Inflammatory macrophage treated with lipopolysaccharide for 4 hours (primary cell): ENCODE data around the gene COA8.
A peak's percentile ranks its signal among the peaks of the same experiment; 100 is the strongest.

ENCODE experiments used
- DNase-seq: peaks from one replicate; pipeline ENCODE4 v3.0.0-alpha.2; 2020

The COA8 gene

DNA sequence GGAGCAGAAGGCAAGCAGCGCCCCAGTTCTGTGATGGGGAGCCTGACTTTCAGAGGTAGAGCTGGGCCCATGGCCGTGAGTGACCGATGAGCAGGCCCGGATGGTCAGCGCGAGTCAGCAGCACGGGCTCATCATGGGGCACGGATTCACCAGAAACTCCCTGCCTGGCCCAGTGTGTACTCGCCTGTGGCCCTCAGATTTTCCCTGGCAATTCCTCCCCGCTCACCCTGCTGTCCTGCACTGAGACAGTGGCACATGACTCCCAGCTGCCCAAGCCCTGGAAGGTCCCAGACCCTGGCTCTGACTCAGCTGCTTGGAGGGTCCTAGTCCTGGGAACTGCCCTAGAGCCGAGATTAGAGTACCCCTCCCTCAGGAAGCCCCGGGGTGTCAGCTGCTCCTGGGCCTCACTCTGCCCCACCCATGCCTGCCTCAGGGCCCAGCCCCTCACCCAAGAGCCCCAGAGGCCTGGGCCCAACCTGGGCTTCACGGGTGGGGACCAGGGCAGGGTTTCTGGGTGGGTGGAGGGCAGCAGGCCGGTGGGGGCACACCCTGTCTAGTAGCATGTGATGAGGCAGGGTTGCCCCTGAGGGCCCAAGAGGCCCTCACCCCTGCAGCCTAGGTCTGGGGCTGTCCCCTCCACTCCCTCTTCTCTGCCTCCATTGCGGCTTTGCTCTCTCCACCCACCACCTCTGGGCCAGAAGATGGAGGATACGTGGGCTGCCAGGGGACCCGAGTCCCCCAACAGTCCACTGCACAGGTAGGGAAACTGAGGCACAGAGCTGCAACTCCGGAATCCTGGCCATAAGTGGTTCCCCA is 25.4 kb upstream of the COA8 start:
- DNase-seq = peak; percentile 44

DNA sequence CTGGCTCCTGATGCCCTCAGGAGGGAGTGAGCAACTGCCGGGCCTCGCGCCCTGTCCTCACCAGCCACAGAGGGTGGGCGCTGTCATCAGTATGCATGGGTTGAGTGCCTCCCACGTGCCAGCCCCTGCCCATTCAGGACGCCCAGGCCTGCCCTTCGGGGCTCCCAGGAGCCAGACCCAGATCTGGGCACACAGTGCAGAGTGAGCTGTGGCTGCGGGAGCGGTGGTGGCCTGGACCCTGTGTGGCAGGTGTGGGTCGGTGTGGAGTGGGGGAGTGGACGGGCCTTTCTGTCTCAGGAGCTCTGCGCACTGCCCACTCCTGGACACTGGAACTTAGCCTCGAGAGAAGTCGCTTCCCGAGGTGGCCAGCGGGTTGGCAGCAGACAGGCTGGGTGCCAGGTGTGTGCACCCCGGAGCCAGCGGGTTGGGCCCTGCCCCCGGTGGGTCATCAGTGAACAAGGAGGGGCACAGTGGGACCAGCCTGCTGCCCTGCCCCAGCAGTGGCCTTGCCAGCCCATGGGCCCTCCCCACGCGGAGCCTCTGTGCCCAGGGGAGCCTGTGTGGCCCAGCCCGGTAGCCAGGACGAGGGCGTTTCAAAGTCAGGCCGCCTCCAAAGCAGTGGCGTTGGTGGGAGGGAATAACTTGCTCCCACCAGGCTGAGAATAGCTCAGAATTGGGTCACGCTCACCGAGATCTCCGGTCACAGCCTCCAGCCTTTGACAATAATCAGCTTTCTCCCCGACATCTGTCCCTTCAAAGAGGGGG is 24.3 kb upstream of the COA8 start:
- no peak for DNase-seq

DNA sequence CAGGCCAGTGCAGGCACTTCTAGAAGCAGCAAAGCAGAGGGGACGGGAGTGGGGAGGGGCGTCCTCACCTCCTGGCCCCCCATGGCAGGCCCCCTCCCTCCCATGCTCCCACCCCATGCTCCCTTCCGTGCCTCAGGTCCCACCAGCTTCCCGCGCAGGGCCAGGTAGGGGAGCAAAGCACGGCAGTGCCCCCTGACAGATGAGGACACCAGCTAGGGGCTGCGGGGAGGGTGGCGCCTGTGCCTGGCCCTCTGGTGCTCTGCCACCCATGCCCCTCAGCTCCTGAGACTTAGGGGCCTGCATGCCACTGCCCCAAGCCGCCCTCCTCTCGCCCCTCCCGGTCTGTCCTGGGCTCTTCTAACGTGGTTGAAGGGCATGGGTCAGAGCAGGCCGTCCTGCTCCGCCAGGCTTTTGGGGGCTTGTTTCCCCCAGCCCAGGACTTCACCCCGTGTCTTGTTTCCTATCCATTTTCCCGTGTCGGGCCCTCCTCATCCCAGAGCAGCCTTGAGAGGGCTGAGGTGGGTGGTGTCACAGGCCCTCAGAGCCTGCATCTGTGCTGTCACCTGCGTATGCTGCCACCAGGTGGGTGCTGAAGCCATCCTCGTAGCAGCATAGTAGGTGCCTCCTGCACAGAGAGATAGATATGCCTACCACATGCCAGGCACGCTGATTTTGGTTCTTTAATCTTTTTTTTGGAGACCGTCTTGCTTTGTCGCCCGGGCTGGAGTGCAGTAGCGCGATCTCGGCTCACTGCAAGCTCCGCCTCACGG is 23.5 kb upstream of the COA8 start:
- no peak for DNase-seq

DNA sequence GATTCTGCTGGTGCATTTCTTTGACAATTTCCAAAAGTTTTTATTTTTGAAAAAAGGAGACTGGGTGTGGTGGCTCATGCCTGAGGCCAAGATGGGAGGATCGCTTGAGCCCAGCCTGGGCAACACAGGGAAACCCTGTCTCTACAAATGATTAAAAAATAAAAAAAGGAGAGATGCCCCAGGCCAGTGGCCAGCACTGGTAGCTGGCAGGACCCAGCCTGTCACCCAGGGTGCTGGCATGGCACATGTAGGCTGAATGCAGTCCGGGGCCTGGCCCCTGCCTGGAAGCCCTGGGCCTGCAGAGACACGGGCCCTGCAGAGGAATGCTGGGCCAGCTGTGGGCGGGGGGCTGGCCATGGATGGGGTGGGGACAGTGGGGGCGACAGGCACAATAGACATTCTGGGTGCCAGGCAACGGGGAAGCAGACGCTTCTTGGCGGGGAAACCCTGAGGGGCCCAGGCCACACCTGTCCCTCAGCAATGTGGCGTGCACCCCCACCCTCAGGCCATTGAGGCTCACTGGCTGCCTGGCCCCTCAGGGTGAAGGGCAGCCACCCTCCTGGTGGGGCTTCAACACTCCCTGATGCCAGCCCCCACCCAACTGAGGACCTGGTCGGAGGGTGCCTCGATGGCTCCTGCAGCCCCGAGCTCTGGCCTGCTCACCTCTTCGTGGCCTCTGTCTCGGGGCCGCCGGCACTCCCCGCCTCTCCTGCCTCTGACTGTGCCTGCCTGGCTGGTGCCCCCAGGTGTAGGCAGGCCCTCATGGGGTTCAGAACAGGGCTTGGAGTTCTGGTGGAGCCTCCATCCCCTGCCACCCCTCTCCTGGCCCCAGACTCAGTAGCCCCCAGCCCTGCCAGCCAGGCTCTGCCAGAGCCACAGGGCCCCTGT is 21.7 kb upstream of the COA8 start:
- DNase-seq = no peak

DNA sequence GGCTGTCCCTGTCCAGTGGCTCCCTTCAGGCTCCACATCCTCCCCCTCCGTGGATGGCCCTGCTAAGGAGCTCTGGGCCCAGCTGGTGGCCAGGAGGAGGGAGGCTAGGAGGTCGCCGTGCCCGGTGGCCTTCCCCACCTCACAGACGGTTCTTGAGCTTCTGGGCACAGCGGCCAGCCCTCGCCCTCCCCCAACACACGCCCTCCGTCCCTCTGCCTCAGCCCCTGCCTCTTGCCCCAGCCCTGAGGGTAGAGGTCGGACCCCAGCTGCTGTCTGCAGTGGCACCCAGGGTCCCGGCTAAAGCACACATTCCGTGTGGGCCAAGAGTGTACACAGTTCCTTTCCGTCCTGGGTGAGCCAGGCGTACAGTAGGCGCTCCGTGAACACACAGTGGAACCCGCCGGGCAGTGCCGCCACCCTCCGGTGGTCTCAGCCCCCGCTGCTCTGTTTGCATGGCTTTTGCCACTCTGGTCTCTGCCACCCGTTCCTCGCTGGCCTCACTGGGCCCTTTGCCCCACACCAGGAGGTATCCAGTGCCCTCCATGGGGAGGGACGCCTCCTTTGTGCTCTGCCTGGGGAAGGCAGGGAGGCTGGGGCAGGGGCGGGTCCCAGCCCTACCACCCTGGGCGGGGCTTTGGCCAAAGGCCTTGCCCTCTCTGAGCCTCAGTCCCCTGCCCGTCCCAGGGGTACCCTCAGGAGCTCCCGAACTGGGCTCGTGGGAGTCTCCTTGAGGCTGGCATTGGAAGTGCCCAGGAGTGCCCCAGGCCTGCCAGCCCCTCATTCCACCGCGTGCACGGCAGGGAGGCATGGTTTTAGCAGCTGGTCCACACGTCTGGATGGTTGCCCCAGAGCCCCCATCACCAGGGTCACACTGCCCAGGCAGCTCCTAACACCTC is 20.8 kb upstream of the COA8 start:
- DNase-seq = no peak

DNA sequence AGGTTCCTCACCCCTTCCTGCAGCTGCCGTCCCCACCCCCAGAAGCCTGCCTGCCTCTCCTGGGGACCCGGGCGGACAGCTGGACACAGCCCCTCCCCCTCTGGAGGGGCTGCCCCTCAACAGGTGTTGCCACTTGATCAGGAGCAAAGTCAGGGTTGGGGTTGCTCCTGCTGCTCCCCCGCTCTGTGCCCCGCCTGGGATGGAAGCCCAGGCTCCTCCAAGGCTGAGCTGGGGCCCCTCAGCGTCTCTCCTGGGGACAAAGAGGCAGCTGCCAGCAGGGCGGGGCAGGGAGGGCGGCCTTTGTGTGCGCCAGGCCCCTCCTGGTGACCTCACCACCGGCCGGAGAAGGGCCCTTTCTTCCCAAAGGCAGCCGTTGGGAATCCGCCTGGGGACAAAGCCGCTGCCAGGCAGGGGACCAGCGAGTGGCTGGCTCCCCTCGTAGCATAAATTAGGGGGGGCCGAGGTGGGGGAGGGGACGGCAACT is 20.1 kb upstream of the COA8 start:
- no peak for DNase-seq

DNA sequence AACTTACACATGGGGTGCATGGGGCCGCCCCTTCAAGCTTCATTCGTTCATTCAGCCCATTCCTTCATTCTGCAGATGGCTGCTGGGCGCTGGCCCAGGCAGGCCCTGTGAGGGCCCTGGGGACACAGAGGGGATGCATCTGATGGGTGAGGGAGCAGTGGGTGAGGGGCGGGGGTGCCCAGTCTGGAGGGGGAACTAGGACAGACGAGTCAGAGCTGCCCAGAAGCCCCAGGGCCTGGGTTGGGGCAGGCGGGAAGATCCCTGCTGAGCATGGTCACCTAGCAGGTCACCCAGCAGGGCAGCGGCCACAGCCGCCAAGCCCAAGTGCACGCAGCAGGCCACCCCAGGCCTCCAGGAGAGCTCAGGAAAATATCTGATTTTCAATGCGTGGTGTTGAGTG is 19.6 kb upstream of the COA8 start:
- no peak for DNase-seq

DNA sequence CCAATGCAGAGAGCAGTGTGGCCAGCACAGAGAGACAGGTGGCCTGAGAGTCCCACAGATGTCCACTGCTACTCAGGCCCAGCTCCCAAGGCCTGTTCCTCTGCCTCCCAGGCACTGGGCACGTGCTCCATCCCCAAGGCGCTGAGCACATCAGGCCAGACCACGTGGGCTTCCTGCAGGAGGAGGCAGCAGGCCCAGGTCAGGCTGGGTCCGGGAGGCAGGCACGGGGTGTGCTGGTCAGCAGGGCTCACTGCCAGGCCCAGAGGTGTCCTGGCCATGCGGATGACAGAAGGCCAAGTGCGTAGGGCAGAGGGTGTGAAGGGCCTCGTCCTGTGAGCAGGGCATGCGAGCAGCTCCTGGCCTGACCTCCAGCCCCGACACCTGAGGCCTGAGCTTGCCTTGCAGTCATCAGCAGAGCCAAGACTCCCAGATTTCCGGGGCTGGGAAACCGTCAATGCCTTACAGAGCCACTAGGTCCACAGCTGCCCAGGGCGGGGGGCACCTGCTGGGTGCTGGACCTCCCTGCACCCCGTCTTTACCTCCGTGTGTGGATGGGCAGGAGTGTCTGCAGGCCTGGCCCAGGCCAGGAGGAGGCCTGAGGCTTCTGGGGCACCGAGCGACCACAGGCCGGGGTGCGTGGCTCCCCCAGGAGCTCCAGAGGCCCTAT is 18.9 kb upstream of the COA8 start:
- DNase-seq = no peak

DNA sequence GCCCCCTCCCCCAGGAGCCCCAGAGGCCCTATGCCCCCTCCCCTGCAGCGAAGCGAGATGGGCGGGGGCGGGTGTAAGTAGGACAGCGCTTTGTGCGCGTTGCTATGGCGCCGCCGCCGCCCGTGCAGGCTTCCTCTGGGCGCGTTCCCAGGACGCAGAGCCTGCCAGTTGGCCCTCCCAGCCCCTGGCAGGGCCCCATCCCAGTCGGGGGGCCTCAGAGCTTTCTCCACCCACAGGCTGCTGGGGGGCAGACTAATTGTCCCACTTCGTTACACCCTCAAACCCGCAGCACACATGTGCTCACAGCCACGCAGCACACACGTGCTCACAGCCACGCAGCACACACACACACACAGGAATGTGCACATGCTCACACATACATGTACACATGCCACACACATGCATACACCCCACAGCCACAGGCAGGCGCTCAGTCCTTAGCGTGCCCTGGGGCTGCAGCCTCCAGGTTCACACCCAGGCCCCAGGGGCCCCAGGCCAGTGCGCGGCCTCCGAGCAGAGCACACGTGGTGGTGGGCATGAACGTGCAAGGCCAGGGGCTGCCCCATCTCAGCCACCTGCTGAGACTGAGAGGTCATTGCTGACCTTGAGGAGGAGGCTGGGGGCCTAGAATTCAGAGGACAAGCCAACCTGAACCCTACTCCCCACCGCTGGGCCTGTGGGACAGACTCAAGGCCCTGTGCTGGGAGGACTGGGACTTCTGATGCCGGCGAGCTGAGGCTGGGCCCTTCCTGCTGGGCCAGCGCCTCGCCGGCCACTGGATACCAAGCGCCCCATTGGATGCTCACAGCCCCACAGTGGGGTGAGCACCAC is 18.2 kb upstream of the COA8 start:
- no peak for DNase-seq

DNA sequence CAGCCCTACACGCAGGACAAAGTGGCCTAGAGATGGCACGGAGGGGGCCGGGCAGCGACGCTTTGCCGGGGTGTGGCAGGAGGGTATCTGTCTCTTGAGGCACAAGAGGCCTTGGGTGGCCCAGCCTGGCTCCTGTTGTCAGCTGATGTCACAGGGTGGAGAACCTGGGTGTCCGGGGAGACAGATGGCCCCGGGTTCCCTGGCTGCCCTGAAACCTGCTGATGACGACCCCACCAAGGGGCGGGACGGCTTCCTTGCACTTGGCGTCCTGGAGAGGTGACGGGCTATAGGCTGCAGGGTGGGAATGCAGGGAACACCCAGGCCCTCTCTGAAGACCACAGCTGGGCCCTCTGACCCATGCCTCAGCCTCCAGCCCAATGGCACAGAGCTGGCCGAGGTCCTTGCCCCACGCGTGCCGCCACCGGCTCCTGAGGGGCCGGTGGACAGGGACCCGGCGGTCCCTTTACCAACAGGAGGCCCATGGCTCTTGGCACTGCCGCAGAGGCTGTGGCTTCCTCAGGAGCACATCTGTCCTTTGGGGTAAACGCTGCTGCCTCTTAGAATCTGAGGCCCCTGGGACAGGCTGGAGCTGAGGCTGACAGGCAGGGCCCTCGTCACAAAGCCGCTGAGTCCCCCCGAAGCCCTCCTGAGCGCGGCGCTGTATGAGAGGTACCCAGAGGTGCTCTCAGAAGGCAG is 17.4 kb upstream of the COA8 start:
- DNase-seq = no peak

DNA sequence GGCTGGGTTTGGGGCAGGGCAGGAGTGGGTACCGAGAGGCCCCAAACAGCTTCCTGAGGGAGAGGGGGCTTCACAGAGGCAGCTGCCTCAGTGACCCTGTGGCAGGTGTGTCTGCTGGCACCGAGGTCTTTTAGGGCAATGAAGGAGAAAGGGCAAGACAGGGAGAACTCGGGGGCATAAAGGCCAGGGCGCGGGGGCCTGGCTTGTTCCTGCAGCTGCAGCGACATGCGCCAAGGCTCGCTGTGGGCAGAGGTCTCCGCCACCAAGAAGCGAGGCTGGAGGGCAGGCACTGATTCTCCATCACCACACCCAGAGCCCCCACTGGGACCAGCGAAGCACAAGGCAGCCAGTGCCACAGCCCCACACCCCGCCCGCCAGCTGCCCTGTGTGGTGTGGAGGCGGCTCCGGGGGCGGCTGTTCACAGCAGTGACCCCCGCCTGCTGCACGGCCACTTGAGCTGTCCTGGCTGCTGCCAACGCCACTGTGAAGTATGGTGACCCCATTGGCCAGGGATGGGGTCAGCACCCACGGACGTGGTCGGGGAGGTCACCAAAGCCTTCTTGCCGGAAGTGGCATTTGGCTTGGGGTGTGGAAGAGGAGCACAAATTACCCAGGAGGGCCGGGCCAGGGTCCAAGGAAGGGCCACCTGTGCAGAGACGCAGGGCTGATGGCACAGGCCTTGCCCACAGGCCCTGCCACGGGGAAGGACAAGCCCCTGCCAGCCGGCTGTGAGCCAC is 16.7 kb upstream of the COA8 start:
- DNase-seq = no peak

DNA sequence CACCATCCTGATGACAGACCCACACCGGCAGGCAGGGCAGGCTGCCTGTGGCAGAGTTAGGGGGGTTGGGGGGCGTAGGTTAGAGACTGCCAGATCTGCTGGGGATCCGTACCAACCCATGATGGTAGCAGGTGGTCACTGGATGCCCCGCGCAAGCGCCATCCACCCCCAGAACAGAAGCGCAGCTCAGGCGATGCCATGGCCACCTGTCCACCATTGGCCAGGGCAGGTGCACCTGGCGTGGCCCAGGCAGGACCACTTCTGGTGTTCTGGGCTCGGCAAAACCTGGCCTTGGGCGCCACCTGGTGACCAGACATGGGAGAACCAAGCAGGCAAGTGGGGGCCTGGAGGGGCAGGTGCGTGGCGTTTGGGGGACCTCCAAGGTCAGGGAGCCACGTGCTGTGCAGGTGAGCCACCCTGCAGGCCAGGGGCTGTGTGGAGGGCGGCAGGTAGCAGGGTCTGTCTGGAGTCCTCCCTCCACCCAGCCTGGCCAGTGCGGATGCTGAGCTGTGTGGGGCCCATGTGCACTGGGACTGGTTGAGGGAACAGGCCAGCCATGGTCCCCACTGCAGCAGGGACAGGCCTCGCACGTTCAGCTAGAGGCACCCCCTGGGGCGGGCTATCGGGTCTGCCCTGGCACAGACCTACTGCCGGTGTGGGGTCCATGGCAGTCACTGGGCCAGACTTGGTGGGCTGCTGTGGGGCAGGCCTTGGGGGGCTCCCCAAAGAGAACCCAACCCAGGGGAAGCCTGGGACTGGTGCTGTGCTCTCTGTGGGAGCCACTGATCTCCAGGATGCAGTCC is 15.9 kb upstream of the COA8 start:
- peak; percentile 34 for DNase-seq

DNA sequence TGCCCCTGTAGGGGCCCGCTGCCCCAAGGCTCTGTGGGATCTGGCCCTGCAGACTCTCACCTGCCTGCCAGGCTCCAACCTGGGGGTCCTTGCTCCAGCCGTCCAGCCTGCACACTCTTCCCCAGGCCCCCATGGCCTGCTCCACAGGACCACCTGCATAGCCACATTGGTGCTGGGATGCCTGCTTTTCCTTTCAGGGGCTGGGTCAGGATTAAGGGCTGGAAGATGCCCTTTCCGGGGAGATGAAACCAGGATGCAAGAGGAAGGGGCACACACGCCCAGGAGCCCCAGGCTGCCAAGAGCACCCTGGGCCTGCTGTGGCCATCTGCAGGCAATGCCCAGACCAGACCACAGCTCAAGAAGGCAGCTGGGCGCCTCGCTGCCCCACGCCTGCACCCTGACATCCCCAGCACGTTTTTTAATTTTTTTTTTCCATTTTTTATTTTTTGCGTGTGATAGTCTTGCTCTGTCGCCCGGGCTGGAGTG is 15.3 kb upstream of the COA8 start:
- DNase-seq = no peak

DNA sequence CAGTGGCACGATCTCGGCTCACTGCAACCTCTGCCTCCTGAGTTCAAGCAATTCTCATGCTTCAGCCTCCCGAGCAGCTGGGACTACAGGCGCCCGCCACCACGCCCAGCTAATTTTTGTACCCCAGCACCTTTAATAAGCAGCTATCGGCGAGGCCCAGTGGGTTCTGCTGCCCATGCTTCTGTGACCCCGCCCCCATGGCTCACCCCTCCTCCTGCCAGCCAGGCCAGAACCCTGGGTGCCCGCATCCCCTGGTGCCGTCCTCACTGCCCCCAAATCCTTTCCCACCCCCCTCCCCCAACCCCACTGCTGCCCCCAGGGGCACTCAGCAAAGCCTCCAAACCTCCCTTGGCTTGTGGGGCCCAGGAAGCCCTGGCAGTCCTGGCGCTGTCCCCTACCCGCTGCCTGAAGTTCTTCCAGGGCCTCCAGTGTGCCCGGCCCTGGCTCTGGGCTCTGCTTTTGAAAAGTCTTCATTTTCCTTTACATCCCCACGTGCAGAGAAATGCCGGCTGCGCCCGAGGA is 14.8 kb upstream of the COA8 start:
- DNase-seq = no peak

DNA sequence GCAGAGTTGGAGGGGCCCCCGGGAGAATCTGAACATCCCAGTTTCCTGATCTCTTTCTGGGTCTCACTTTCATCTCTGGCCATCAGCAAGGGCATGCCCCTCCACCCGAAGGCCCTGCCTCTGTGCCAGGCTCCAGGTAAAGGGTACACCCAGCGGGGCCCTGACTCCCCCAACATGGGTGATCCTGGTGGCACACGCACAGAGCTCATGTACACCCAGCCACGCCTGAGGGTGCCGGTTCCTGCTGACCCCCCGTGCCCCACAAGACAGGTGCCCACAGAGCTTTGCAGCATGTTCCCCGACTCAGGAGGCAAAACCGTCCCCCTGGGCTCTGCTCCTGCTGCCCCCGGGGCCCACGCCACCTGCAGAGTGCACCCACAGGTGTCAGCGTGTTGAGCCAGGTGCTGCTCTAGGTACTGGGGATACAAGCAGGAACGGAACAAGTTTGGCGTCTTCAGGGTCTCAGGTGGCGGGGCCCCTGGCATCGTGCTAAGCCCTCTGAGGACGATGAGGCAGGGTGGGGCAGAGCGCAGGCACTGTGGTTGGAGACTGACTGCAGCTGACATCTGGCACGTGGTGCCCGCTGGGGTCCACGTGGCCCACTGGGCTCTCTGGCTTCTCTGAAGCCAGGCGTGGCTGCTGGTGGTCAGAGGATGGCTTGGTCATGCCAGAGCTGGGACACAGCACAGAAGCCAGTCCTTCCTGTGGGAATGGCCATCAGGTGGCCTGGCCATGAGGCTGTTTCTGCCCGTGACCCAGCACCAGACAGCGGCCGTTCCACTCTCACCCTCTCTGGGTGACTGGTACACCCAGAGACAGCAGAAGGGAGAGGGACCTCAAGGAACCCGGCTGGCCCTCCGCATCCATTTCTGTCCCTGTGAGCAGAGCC is 14.1 kb upstream of the COA8 start:
- DNase-seq = no peak
